Gastroesophageal sphincter (tissue), 3 donors: ENCODE results near the gene ATP4A.

Experiments
- CTCF ChIP-seq, 4 experiments: fragments of 200-600 bp in 2 of 4; fragments of 450-650 bp in 2 of 4; sonication (generic) in 1 of 4; IDR thresholded peaks; one replicate each; pipeline ENCODE4 v1.5.1; 2017 to 2019; ENCODE audit warnings: antibody characterized with exemption in 4 of 4, mild to moderate bottlenecking in 2 of 4, moderate library complexity in 2 of 4
- EP300 ChIP-seq: sonication (generic); formaldehyde crosslinking; IDR thresholded peaks from one replicate; pipeline ENCODE4 v1.6.1; 2017; ENCODE audit warnings: antibody characterized with exemption, mild to moderate bottlenecking
- POLR2A ChIP-seq, 2 donors: fragments of 450-650 bp; IDR thresholded peaks; one replicate each; pipeline ENCODE4 v1.6.1; 2017; ENCODE audit warnings: antibody characterized with exemption in 2 of 2, mild to moderate bottlenecking in 2 of 2, moderate library complexity in 1 of 2
- POLR2AphosphoS5 ChIP-seq: sonication (generic); formaldehyde crosslinking; IDR thresholded peaks from one replicate; pipeline ENCODE4 v1.6.1; 2017; ENCODE audit warnings: antibody characterized with exemption

- TF ChIP-seq CTCF (IDR thresholded peaks at IDR 0.05) (no peak), POLR2A (IDR thresholded peaks at IDR 0.05) (no peak), POLR2AphosphoS5 (no peak), EP300 (no peak)
These were observed 37.6 kb downstream of the ATP4A start for GRCh38 chr19:35525873-35526272.
